ENCODE data around the gene TAOK2. TPM values are rescaled to one million over a fixed set of nuclear protein-coding genes. Genes with fewer than 3 reads are reported as not detected.

The TAOK2 gene
- total RNA-seq, 2 experiments from 2014 or later: 20.9 to 21.6 TPM

- Mint-ChIP-seq H3K4me1 (ENCODE audit: low read depth) (peaks cover 28% of the 10 kb centered on the region), H3K9me3 (no peaks in the 10 kb centered on the region), H3K36me3 (ENCODE audit: low read depth) (peaks cover 13% of the 10 kb centered on the region), H3K4me3 (no peak overlapping the region), H3K27me3 (ENCODE audit: low read depth) (no peaks in the 10 kb centered on the region), H3K27ac (no peak overlapping the region)
- DNase-seq: no peak
- intact Hi-C loops (cut with micrococcal nuclease): loop anchor here (5.0 kb wide), 3 partner anchors 35 to 150 kb away; partner anchors contain the start of genes C16orf92 and MVP
- CTCF ChIA-PET: interaction anchor here (0.7 to 2.9 kb wide), 2 partner anchors 11 to 105 kb away, joined by 3 to 20 read pairs; partner anchors contain the start of gene TMEM219
Observed at GRCh38 chr16:29972500-29972899, 1.2 kb upstream of the TAOK2 start.

GRCh38 chr16:29972992-29973383 lies 680 bp upstream of the TAOK2 start:
- H3K4me1 Mint-ChIP-seq (ENCODE audit: low read depth): peaks cover 28% of the 10 kb centered on the region

GRCh38 chr16:29974291-29975133 lies 844 bp downstream of the TAOK2 start:
- no peaks in the 10 kb centered on the region for H3K9me3 Mint-ChIP-seq
- intact Hi-C loops (cut with micrococcal nuclease): loop anchor here (5.0 kb wide), 3 partner anchors 33 to 152 kb away; partner anchors contain the start of genes C16orf92 and MVP
- H3K27me3 Mint-ChIP-seq (ENCODE audit: low read depth): no peaks in the 10 kb centered on the region
- DNase-seq: peak; percentile 46
- H3K4me1 Mint-ChIP-seq (ENCODE audit: low read depth): peaks cover 28% of the 10 kb centered on the region
- H3K36me3 Mint-ChIP-seq (ENCODE audit: low read depth): peaks cover 12% of the 10 kb centered on the region
- H3K27ac Mint-ChIP-seq: peak overlapping the region; percentile 82
- CTCF ChIA-PET: interaction anchor here (0.9 to 2.9 kb wide), 4 partner anchors 13 to 153 kb away, joined by 3 to 20 read pairs (median 3); partner anchors contain the start of gene TMEM219
- H3K4me3 Mint-ChIP-seq: peak overlapping the region; percentile 97

More at GRCh38 chr16:29972992-29973383, 680 bp upstream of the TAOK2 start:
- H3K27me3 Mint-ChIP-seq (ENCODE audit: low read depth): no peaks in the 10 kb centered on the region
- H3K9me3 Mint-ChIP-seq: no peaks in the 10 kb centered on the region
- peaks cover 13% of the 10 kb centered on the region for H3K36me3 Mint-ChIP-seq (ENCODE audit: low read depth)
- CTCF ChIA-PET: interaction anchor here (0.7 to 2.9 kb wide), 4 partner anchors 11 to 152 kb away, joined by 3 to 20 read pairs (median 4); partner anchors contain the start of gene TMEM219
- H3K4me3 Mint-ChIP-seq: peak overlapping the region; percentile 97
- DNase-seq: no peak
- intact Hi-C loops (cut with micrococcal nuclease): loop anchor here (1.0 to 5.0 kb wide), 7 partner anchors 22 to 168 kb away; partner anchors contain the start of genes C16orf92, CDIPT, HIRIP3 and KCTD13
- H3K27ac Mint-ChIP-seq: peak overlapping the region; percentile 72

- H3K27me3 Mint-ChIP-seq (ENCODE audit: low read depth): no peaks in the 10 kb centered on the region
- CTCF ChIA-PET: interaction anchor here (0.9 to 1.3 kb wide), 3 partner anchors 33 to 126 kb away, joined by 3 to 6 read pairs (median 3); no protein-coding TSS in a partner anchor
- intact Hi-C loops (cut with micrococcal nuclease): no loop called here
Observed at GRCh38 chr16:29975134-29975538, 1.5 kb downstream of the TAOK2 start.

GRCh38 chr16:29975811-29976511 lies 2.3 kb downstream of the TAOK2 start:
- Mint-ChIP-seq H3K36me3 (ENCODE audit: low read depth) (peaks cover 16% of the 10 kb centered on the region), H3K27ac (no peak overlapping the region), H3K27me3 (ENCODE audit: low read depth) (no peaks in the 10 kb centered on the region), H3K4me1 (ENCODE audit: low read depth) (peaks cover 28% of the 10 kb centered on the region), H3K9me3 (no peaks in the 10 kb centered on the region), H3K4me3 (peak overlapping the region; percentile 97)
- intact Hi-C loops (cut with micrococcal nuclease): no loop called here
- CTCF ChIA-PET: interaction anchor here (0.9 to 1.7 kb wide), 4 partner anchors 32 to 127 kb away, joined by 3 to 6 read pairs (median 3); partner anchors contain the start of gene TLCD3B
- DNase-seq: no peak

More at GRCh38 chr16:29975134-29975538, 1.5 kb downstream of the TAOK2 start:
- no peak for DNase-seq
- Mint-ChIP-seq H3K27ac (peak overlapping the region; percentile 17), H3K4me3 (peak overlapping the region; percentile 97), H3K36me3 (ENCODE audit: low read depth) (peaks cover 11% of the 10 kb centered on the region), H3K9me3 (no peaks in the 10 kb centered on the region), H3K4me1 (ENCODE audit: low read depth) (peaks cover 28% of the 10 kb centered on the region)

GRCh38 chr16:29977063-29977825 lies 3.6 kb downstream of the TAOK2 start:
- CTCF ChIA-PET: interaction anchor here (1.2 to 1.7 kb wide), 2 partner anchors 54 to 129 kb away, joined by 3 read pairs; partner anchors contain the start of gene TLCD3B
- Mint-ChIP-seq H3K9me3 (no peaks in the 10 kb centered on the region), H3K36me3 (ENCODE audit: low read depth) (peaks cover 18% of the 10 kb centered on the region), H3K27ac (no peak overlapping the region), H3K27me3 (ENCODE audit: low read depth) (no peaks in the 10 kb centered on the region), H3K4me3 (no peak overlapping the region), H3K4me1 (ENCODE audit: low read depth) (peaks cover 28% of the 10 kb centered on the region)
- intact Hi-C loops (cut with micrococcal nuclease): no loop called here
- DNase-seq: no peak

- H3K36me3 Mint-ChIP-seq (ENCODE audit: low read depth): peaks cover 19% of the 10 kb centered on the region
- no peak overlapping the region for H3K27ac Mint-ChIP-seq
- DNase-seq: no peak
- peaks cover 27% of the 10 kb centered on the region for H3K4me1 Mint-ChIP-seq (ENCODE audit: low read depth)
- H3K27me3 Mint-ChIP-seq (ENCODE audit: low read depth): no peaks in the 10 kb centered on the region
- CTCF ChIA-PET: interaction anchor here (1.2 kb wide), 1 partner anchor 130 kb away, joined by 3 read pairs; no protein-coding TSS in a partner anchor
- H3K9me3 Mint-ChIP-seq: no peaks in the 10 kb centered on the region
- H3K4me3 Mint-ChIP-seq: no peak overlapping the region
- intact Hi-C loops (cut with micrococcal nuclease): no loop called here
Observed at GRCh38 chr16:29978081-29978480, 4.4 kb downstream of the TAOK2 start.

GRCh38 chr16:29978564-29979270 lies 5.0 kb downstream of the TAOK2 start:
- intact Hi-C loops (cut with micrococcal nuclease): no loop called here
- H3K4me1 Mint-ChIP-seq (ENCODE audit: low read depth): peaks cover 23% of the 10 kb centered on the region
- no peak overlapping the region for H3K27ac Mint-ChIP-seq
- no peaks in the 10 kb centered on the region for H3K9me3 Mint-ChIP-seq
- H3K36me3 Mint-ChIP-seq (ENCODE audit: low read depth): peaks cover 20% of the 10 kb centered on the region
- DNase-seq: no peak
- H3K4me3 Mint-ChIP-seq: no peak overlapping the region
- CTCF ChIA-PET: no interaction called here
- no peaks in the 10 kb centered on the region for H3K27me3 Mint-ChIP-seq (ENCODE audit: low read depth)

- H3K27ac Mint-ChIP-seq: no peak overlapping the region
- no peaks in the 10 kb centered on the region for H3K4me1 Mint-ChIP-seq (ENCODE audit: low read depth)
- CTCF ChIA-PET: interaction anchor here (0.5 kb wide), 1 partner anchor 36 kb away, joined by 4 read pairs; no protein-coding TSS in a partner anchor
Observed at GRCh38 chr16:29982560-29983419, 9.1 kb downstream of the TAOK2 start.

GRCh38 chr16:29983420-29984136 lies 9.9 kb downstream of the TAOK2 start:
- no peak for DNase-seq
- Mint-ChIP-seq H3K27ac (no peak overlapping the region), H3K36me3 (ENCODE audit: low read depth) (peaks cover 27% of the 10 kb centered on the region), H3K4me1 (ENCODE audit: low read depth) (no peaks in the 10 kb centered on the region), H3K9me3 (no peaks in the 10 kb centered on the region), H3K27me3 (ENCODE audit: low read depth) (no peaks in the 10 kb centered on the region), H3K4me3 (no peak overlapping the region)
- intact Hi-C loops (cut with micrococcal nuclease): no loop called here
- CTCF ChIA-PET: no interaction called here

More at GRCh38 chr16:29982560-29983419, 9.1 kb downstream of the TAOK2 start:
- peaks cover 26% of the 10 kb centered on the region for H3K36me3 Mint-ChIP-seq (ENCODE audit: low read depth)
- no peak for DNase-seq
- H3K9me3 Mint-ChIP-seq: no peaks in the 10 kb centered on the region
- H3K4me3 Mint-ChIP-seq: no peak overlapping the region
- H3K27me3 Mint-ChIP-seq (ENCODE audit: low read depth): no peaks in the 10 kb centered on the region
- intact Hi-C loops (cut with micrococcal nuclease): no loop called here
